HepG2 (cell line): Measurements from ENCODE around the gene TM7SF3. TPM values are rescaled to one million over a fixed set of nuclear protein-coding genes. Genes with fewer than 3 reads are reported as not detected.
A peak's percentile ranks its signal among the peaks of the same experiment; 100 is the strongest.

Experiments used
- ATAC-seq: fragments of 200-7000 bp; cut with Tn5 transposase; 3 replicates; pipeline ENCODE4 v1.9.1; 2020; ENCODE audit warnings: mild to moderate bottlenecking, moderate library complexity
- BruUV-seq: library from RNA; stranded (reverse); fragments of 400-500 nt; replicated peaks from 2 replicates; lab custom pipeline; 2021; lab: Mats Ljungman, UMichigan
- CTCF ChIA-PET: fragments of 300-600 bp; formaldehyde crosslinking; extraction: SDS; loops from one replicate; lab custom pipeline; 2021; ENCODE audit warnings: low total read pairs, inconsistent platforms, low intra/inter-chr PET ratio; lab: Yijun Ruan, JAX
- POLR2A ChIA-PET: fragments of 350-600 bp; sonication (Branson Sonifier 250); formaldehyde crosslinking; loops from one replicate; lab custom pipeline; 2020; ENCODE audit warnings: antibody characterized with exemption, inconsistent platforms; lab: Yijun Ruan, JAX
- DNase-seq: peaks from one replicate; pipeline ENCODE4 v3.0.0-alpha.2; 2015; ENCODE audit warnings: low spot score
- FAIRE-seq: peaks from 3 replicates; lab custom pipeline; 2011; peaks lifted over from hg19 to GRCh38; lab: Jason Lieb, UNC
- H2AFZ ChIP-seq: one replicate; pipeline ENCODE4 v1.6.1; 2011; ENCODE audit warnings: low read length, inconsistent platforms
- H3K27ac ChIP-seq: fragments of 300-600 bp; 3 replicates; pipeline ENCODE4 v1.8.0; 2011; ENCODE audit warnings: mixed run types, mild to moderate bottlenecking, mixed read lengths, low read length, inconsistent platforms; ENCODE audit not compliant: insufficient read depth; ENCODE audit errors: extremely low read length
- H3K27me3 ChIP-seq, 2 experiments: fragments of 200-600 bp in 1 of 2; 2 replicates in 1 of 2; 3 replicates in 1 of 2; pipeline versions ENCODE4 v1.6.0 to v1.8.0; 2011; ENCODE audit warnings: low read length in 2 of 2, mild to moderate bottlenecking in 2 of 2, moderate library complexity in 2 of 2, inconsistent platforms in 1 of 2; ENCODE audit not compliant: insufficient read depth in 2 of 2, control insufficient read depth in 1 of 2
- H3K36me3 ChIP-seq, 2 experiments: fragments of 200-600 bp in 1 of 2; replicated peaks in 1 of 2; 2 replicates in 1 of 2; 3 replicates in 1 of 2; pipeline versions ENCODE4 v1.5.1 to v1.8.0; 2011; ENCODE audit warnings: low read length in 2 of 2, inconsistent platforms in 1 of 2; ENCODE audit not compliant: insufficient read depth in 2 of 2, control insufficient read depth in 1 of 2
- H3K4me1 ChIP-seq: 2 replicates; pipeline ENCODE4 v1.5.1; 2012; ENCODE audit warnings: low read length, inconsistent platforms; ENCODE audit not compliant: insufficient read depth
- H3K4me2 ChIP-seq: 2 replicates; pipeline ENCODE4 v1.6.0; 2011; ENCODE audit warnings: low read depth, low read length, inconsistent platforms
- H3K4me3 ChIP-seq, 3 experiments: fragments of 200-600 bp in 1 of 3; sonication (generic), shearing (Covaris generic) in 1 of 3; replicated peaks in 1 of 3; 2 replicates each; pipeline ENCODE4 v1.5.1; 2011 to 2016; ENCODE audit warnings: low read length in 3 of 3, inconsistent platforms in 2 of 3, low read depth in 2 of 3, mild to moderate bottlenecking in 2 of 3, control low read depth in 1 of 3, mixed read lengths in 1 of 3; ENCODE audit not compliant: insufficient read depth in 1 of 3
- H3K79me2 ChIP-seq: one replicate; pipeline ENCODE4 v1.6.1; 2011; ENCODE audit warnings: low read length, inconsistent platforms; ENCODE audit not compliant: insufficient read depth
- H3K9ac ChIP-seq: 2 replicates; pipeline ENCODE4 v1.6.0; 2011; ENCODE audit warnings: mild to moderate bottlenecking, low read depth, low read length, inconsistent platforms; ENCODE audit not compliant: insufficient read depth
- H3K9me3 ChIP-seq: 2 replicates; pipeline ENCODE4 v1.5.1; 2012; ENCODE audit warnings: mild to moderate bottlenecking, low read length
- H4K20me1 ChIP-seq: 2 replicates; pipeline ENCODE4 v1.6.0; 2011; ENCODE audit warnings: inconsistent platforms, mild to moderate bottlenecking, low read length, moderate library complexity; ENCODE audit not compliant: insufficient read depth
- BCL6 ChIP-seq: IDR thresholded peaks from 2 replicates; pipeline ENCODE4 v1.6.1; 2016; ENCODE audit warnings: missing genetic modification reagents, missing compliant biosample characterization
- ETV6 ChIP-seq: sonication (generic); formaldehyde crosslinking; conservative IDR thresholded peaks from 2 replicates; pipeline ENCODE4 v1.4.0; 2020; ENCODE audit warnings: missing genetic modification reagents
- FOXK2 ChIP-seq: fragments of 450-650 bp; IDR thresholded peaks from 2 replicates; pipeline ENCODE4 v1.6.1; 2016
- HMGA1 ChIP-seq: sonication (generic); formaldehyde crosslinking; conservative IDR thresholded peaks from 2 replicates; pipeline ENCODE4 v1.4.0; 2020; ENCODE audit warnings: missing genetic modification reagents
- HNRNPUL1 ChIP-seq: fragments of 200-400 bp; formaldehyde crosslinking; IDR thresholded peaks from 2 replicates; pipeline ENCODE4 v1.6.1; 2017; ENCODE audit warnings: low read depth, mild to moderate bottlenecking, low read length, moderate library complexity
- MLLT10 ChIP-seq: sonication (generic); formaldehyde crosslinking; IDR thresholded peaks from 2 replicates; pipeline ENCODE4 v1.4.0; 2020; ENCODE audit warnings: missing genetic modification reagents
- NR2C2 ChIP-seq: sonication (generic); formaldehyde crosslinking; IDR thresholded peaks from 2 replicates; pipeline ENCODE4 v1.4.0; 2020; ENCODE audit warnings: missing genetic modification reagents, mild to moderate bottlenecking, moderate library complexity, borderline replicate concordance
- SPEN ChIP-seq: sonication (generic); formaldehyde crosslinking; IDR thresholded peaks from 2 replicates; pipeline ENCODE4 v1.5.1; 2020; ENCODE audit warnings: low read depth, mild to moderate bottlenecking, missing genetic modification reagents
- THYN1 ChIP-seq: sonication (generic); formaldehyde crosslinking; IDR thresholded peaks from 2 replicates; pipeline ENCODE4 v1.8.1; 2023; ENCODE audit warnings: low read depth, mild to moderate bottlenecking, moderate library complexity, missing genetic modification reagents, borderline replicate concordance
- TOE1 ChIP-seq: sonication (generic); formaldehyde crosslinking; IDR thresholded peaks from 2 replicates; pipeline ENCODE4 v1.4.0; 2020; ENCODE audit warnings: mild to moderate bottlenecking, missing genetic modification reagents
- ZBTB39 ChIP-seq: sonication (generic); formaldehyde crosslinking; IDR thresholded peaks from 2 replicates; pipeline ENCODE4 v1.5.0; 2020; ENCODE audit warnings: missing genetic modification reagents
- ZNF124 ChIP-seq: sonication (generic); formaldehyde crosslinking; IDR thresholded peaks from 2 replicates; pipeline ENCODE4 v1.4.0; 2020; ENCODE audit warnings: missing genetic modification reagents
- ZNF512 ChIP-seq: sonication (generic); formaldehyde crosslinking; IDR thresholded peaks from 2 replicates; pipeline ENCODE4 v1.4.0; 2020; ENCODE audit warnings: mild to moderate bottlenecking, missing genetic modification reagents
- ZNF773 ChIP-seq: sonication (generic); formaldehyde crosslinking; IDR thresholded peaks from 2 replicates; pipeline ENCODE4 v1.4.0; 2020; ENCODE audit warnings: missing genetic modification reagents, borderline replicate concordance
- ZNF839 ChIP-seq: sonication (generic); formaldehyde crosslinking; IDR thresholded peaks from 2 replicates; pipeline ENCODE4 v1.4.0; 2020; ENCODE audit warnings: missing genetic modification reagents, mild to moderate bottlenecking, borderline replicate concordance
- whole genome bisulfite sequencing: methylation state at CpG from one replicate; pipeline ENCODE4 v1.1.6; 2017; ENCODE audit warnings: low lambda C conversion rate; 5-methylcytosine and 5-hydroxymethylcytosine counted together
- in situ Hi-C: cut with HindIII; loops from 2 replicates; pipeline ENCODE4 v1.10.0; 2017; ENCODE audit warnings: low pct_unique_long_range_greater_than_20kb; ENCODE audit not compliant: extremely low pct_ligation_motif_present
- intact Hi-C: fragments of 100-400 bp; cut with micrococcal nuclease; formaldehyde crosslinking; loops from one replicate; pipeline ENCODE4 v1.10.0; 2022; ENCODE audit not compliant: unreplicated experiment
- polyA plus RNA-seq, 8 experiments: library from polyadenylated mRNA; depleted of rRNA in 3 of 8; stranded (reverse) in 7 of 8; unstranded in 1 of 8; fragments of >200 nt; fragmentation: Illumina TruSeq in 4 of 8; extraction: Trizol in 4 of 8; gene quantifications; 2 replicates each; pipeline versions ENCODE4 v1.2.1 to v1.2.3, GENCODE V29; 2011 to 2016; ENCODE audit warnings: low read depth in 4 of 8, missing spikeins in 1 of 8, mixed read lengths in 1 of 8; ENCODE audit not compliant: insufficient read depth in 1 of 8
- total RNA-seq, 5 experiments: library from RNA; depleted of rRNA; stranded (reverse); fragments of >200 nt; fragmentation: Illumina TruSeq; extraction: Trizol; gene quantifications; 2 replicates each; pipeline ENCODE4 v1.2.3, GENCODE V29; 2016; ENCODE audit warnings: low read depth in 1 of 5

Gene TM7SF3
- total and polyA plus RNA-seq, 2 of the 13 experiments (the other 11 are each of a cell fraction or from before 2014, with no cell fraction given) = 116 to 142 TPM

- ChIA-PET POLR2A (no interaction called here), CTCF (no interaction called here)
- H3K4me3 ChIP-seq = peak overlapping the region in 1 of 3 experiments; percentile 99; a peak in 3 of 6 replicates
These were observed 73.5 kb downstream of the TM7SF3 start for GRCh38 chr12:26940516-26941214.

DNA sequence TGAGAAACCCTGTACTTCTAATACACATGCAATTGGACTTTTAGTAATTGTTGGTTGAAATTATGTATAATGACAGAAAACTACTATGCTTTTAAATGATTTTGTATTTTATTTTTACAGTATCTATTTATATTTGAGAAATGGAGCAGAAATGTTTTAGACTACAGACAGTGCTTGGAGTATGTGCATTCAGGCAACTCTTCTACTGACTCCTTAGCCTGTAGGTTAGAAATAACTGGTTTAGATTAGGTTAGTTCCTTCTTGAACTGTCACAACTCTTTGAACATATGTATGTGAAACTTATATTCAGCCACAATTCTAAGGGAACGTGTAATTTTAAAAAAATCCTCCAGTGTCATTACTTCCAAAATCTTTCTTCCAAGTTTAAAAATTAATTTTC, 74.2 kb downstream of the TM7SF3 start:
- intact Hi-C loops (loop anchor here (5.0 kb wide), 1 partner anchor 53 kb away; no protein-coding TSS in a partner anchor), in situ Hi-C loops (loop anchor here (5.0 kb wide), 1 partner anchor 72 kb away; the partner anchor contains the start of gene TM7SF3)
- Histone ChIP-seq H3K4me2 (peak overlapping the region; percentile 89), H4K20me1 (peaks cover 10% of the 10 kb centered on the region), H3K27ac (no peak overlapping the region), H2AFZ (no peak overlapping the region), H3K79me2 (peaks cover 87% of the 10 kb centered on the region), H3K9me3 (no peaks in the 10 kb centered on the region), H3K27me3 (no peaks in the 10 kb centered on the region; a peak in 1 of 5 replicates), H3K4me1 (peaks cover 37% of the 10 kb centered on the region), H3K9ac (peak overlapping the region; percentile 13; the same call in 1 of the 2 replicates), H3K4me3 (peak overlapping the region; percentile 88 to 99 (median 91); a peak in 5 of 6 replicates), H3K36me3 (no peaks in the 10 kb centered on the region)
- ChIA-PET CTCF (no interaction called here), POLR2A (no interaction called here)
- ATAC-seq (no peak), DNase-seq (no peak), FAIRE-seq (no peak)
- 38% methylated on average over 1 of the region's 1 CpG for WGBS
- no TSS peak for BruUV-seq
- TF ChIP-seq SPEN (CRISPR knock-in tag) (no peak), ETV6 (CRISPR knock-in tag) (no peak), BCL6 (no peak), HNRNPUL1 (no peak), THYN1 (CRISPR knock-in tag) (no peak), MLLT10 (CRISPR knock-in tag) (no peak), HMGA1 (CRISPR knock-in tag) (no peak), ZNF124 (CRISPR knock-in tag) (no peak), ZNF839 (CRISPR knock-in tag) (no peak), NR2C2 (CRISPR knock-in tag) (no peak), ZBTB39 (no peak), TOE1 (no peak), ZNF773 (CRISPR knock-in tag) (no peak), ZNF512 (CRISPR knock-in tag) (no peak)

More at GRCh38 chr12:26940516-26941214, 73.5 kb downstream of the TM7SF3 start:
- H4K20me1 ChIP-seq = peaks cover 10% of the 10 kb centered on the region
- no peak for ATAC-seq
- no peak for DNase-seq
- H2AFZ ChIP-seq = no peak overlapping the region
- peak overlapping the region; percentile 13; the same call in 1 of the 2 replicates for H3K9ac ChIP-seq
- no peaks in the 10 kb centered on the region; a peak in 1 of 5 replicates for H3K27me3 ChIP-seq
- TF ChIP-seq FOXK2 = no peak
- H3K36me3 ChIP-seq = no peaks in the 10 kb centered on the region
- peaks cover 87% of the 10 kb centered on the region for H3K79me2 ChIP-seq
- no peaks in the 10 kb centered on the region for H3K9me3 ChIP-seq
- in situ Hi-C loops = no loop called here
- 86% methylated on average over 3 of the region's 3 CpGs for WGBS
- intact Hi-C loops = no loop called here
- peaks cover 30% of the 10 kb centered on the region for H3K4me1 ChIP-seq
- peak overlapping the region; percentile 89 for H3K4me2 ChIP-seq
- FAIRE-seq = no peak
- no peak overlapping the region for H3K27ac ChIP-seq
- no TSS peak for BruUV-seq
